GM12875 (cell line): ENCODE data around the gene GRHL3.

Experiments
- H3K4me3 ChIP-seq: one replicate; pipeline ENCODE4 v1.5.1; 2011; ENCODE audit warnings: low read depth, low read length, control low read depth
- TF ChIP-seq, protein P1 (sequence below): IDR thresholded peaks from 2 replicates; pipeline ENCODE4 v1.5.1; 2011; ENCODE audit warnings: low read depth, mild to moderate bottlenecking, control low read depth, inconsistent platforms, low read length, moderate library complexity, borderline replicate concordance; ENCODE audit not compliant: insufficient read depth

Gene GRHL3

DNA sequence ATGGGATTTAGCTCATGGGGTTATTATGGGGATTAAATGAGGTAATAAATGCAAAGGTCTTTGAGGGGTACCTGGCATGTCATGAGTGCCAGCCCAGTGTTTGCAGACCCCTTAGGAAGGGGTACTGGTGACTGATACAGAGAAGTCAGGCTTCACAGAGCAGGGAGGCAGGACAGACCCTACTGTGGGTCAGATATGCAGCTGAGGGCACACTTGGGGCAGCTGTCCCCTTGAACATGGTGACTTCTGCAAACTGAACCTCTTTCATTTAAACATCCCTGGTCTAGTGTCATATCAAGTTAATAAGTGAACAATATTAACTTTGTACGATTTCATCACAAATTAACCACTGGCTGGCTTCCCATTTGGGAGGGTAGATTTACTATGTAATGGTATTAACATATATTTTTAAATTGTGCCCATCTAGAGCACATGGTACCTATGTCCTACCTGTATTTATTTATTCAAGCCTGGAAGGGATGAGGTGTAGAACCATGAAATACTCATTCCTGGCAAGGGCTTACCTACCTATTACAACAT lies 68.5 kb downstream of the GRHL3 start:
- TF ChIP-seq, protein P1, sequence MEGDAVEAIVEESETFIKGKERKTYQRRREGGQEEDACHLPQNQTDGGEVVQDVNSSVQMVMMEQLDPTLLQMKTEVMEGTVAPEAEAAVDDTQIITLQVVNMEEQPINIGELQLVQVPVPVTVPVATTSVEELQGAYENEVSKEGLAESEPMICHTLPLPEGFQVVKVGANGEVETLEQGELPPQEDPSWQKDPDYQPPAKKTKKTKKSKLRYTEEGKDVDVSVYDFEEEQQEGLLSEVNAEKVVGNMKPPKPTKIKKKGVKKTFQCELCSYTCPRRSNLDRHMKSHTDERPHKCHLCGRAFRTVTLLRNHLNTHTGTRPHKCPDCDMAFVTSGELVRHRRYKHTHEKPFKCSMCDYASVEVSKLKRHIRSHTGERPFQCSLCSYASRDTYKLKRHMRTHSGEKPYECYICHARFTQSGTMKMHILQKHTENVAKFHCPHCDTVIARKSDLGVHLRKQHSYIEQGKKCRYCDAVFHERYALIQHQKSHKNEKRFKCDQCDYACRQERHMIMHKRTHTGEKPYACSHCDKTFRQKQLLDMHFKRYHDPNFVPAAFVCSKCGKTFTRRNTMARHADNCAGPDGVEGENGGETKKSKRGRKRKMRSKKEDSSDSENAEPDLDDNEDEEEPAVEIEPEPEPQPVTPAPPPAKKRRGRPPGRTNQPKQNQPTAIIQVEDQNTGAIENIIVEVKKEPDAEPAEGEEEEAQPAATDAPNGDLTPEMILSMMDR, result no peak
- no peak overlapping the region for H3K4me3 ChIP-seq

DNA sequence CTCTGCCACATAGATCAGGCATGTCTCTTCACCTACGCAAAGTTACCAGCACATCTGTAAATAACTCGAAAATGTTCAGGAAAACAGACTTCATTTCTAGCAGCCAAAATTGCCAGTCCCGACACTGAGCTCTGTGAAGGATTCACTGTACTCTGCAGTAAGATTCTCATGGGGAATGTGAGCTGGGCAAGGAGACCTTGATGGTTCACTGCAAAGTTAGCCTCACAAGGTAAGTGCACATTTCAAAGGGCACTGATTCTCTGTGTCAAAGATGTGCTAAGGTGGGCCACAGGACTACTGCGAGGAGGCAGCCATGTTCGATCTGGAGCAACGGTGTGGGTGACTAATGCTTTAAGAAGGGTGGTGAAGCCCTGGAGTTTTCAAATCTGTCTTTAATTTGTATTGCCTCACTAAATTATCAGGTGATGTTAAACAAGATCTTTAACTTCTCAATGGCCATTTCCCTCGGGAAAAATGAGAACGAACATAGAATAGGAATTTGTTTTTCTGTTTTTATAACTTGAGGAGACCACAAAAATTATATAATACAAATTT lies 69.3 kb downstream of the GRHL3 start:
- TF ChIP-seq, protein P1, result no peak
- H3K4me3 ChIP-seq, result no peak overlapping the region

DNA sequence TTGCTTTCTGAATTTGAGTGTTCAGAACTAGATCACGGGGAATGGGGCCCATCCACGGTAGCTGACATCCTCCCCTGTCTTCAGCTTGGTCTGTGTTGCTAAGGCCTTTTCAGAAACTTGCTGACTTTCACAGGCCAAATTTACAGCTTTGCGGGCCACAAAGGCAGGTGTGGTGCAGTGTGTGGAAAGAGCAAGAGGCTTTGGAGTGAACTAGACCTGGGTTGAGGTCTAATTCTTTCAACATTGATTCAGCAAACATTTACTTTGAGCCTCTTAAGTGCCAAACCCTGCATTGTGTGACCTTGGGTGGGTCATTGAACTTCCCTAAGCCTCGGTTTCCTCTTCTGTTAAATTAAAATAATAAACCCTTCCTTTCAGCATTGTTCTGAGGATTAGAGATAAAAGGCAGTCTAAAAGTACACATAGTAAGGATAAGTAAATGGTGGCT lies 70.1 kb downstream of the GRHL3 start:
- TF ChIP-seq, protein P1, result no peak
- no peak overlapping the region for H3K4me3 ChIP-seq

DNA sequence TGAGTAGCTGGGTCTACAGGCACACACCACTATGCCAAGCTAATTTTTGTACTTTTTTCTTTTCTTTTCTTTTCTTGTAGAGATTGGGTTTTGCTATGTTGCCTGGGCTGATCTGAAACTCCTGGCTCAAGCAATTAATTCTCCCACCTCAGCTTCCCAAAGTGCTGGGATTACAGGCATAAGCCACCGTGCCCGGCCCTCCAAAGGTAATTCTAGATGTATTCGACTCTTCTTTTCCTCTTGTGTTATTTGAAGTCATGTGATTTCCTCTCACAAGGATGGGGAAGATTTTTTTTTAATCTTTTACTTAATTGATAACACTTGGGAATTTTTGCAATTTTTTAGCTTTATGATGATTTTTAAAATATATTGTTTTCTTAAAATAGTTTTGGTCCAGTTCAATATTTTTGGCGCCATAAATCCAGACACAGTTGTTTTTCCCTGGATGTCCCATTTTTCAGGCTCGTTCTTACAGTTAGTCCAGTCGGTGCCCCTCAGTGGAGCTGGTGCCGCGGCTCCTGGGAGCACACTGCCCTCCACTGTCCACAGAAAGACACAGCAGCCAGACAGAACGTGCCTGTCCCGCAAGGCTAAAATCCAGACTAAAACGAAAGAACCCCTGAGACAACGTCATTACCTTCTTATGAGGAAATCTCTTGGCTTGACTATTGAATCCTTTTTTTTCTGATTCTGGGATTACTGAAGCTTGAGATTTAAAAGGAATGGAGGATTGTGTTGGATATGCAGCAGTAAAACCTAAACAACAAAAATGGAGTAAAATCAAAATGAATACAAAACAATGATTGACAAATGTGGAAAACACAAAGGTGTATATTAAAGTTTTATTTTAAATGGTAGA lies 72.0 kb downstream of the GRHL3 start:
- TF ChIP-seq, protein P1, result peak; percentile 92
- no peak overlapping the region for H3K4me3 ChIP-seq

DNA sequence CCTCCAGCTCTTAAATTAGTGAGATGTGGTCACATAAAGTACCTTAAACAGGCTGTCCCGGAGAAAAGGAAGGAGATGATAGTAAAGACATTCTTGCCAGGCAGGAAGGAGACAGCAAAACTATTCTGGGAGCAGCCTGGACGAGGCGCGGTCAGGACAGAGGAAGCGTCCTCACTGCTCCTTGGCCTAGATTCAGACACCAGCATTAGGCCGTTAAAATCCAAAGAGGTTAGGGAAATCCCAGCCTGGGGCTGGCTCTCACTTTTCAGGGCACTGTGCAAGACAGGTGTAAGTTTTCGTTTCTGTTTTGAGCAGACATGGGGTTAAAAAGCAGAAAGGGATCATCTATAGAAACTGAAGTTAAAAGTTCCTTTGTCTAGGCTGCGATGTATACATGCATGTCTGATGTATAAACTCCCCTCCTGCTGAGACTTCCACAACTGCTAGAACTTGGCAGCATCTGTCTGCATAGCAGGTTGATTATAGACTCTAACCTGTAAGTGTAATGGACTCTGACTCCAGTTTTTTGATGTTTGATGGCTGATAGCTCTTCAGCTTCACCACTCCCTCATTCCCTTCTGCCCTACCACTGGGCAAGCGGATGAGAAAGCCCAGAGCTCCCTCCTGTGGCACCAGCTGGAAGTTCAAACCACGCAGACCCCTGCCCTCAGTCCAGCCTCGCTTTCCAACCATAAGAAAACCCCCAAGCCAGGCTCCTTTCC lies 72.9 kb downstream of the GRHL3 start:
- TF ChIP-seq, protein P1, result peak; percentile 82
- H3K4me3 ChIP-seq, result peak overlapping the region; percentile 43

DNA sequence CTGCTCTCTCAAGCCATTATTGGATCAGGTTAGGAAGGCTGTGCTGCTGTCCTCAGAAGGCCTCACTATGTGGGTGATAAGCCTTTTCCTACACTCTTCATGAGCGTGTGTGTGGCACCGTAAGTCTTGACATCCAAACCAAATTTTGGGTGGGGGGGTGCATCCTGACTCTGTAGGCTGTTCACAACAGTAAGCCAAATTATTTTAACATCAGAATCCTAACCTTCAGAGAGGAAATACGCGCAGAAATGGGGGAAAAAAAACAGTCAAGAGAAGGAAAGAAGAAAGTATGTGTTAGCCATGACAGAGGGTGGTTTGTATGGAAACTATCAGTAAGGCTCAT lies 73.4 kb downstream of the GRHL3 start:
- H3K4me3 ChIP-seq, result peak overlapping the region; percentile 43
- TF ChIP-seq, protein P1, result no peak
